GM06990 (cell line): ENCODE measurements around the gene APBB1.

ENCODE experiments used
- DNase-seq: peaks from one replicate; pipeline ENCODE4 v3.0.0-alpha.2; 2011; ENCODE audit not compliant: insufficient read length; ENCODE audit errors: extremely low read depth
- H3K27me3 ChIP-seq: replicated peaks from 2 replicates; pipeline ENCODE4 v1.6.0; 2011; ENCODE audit warnings: low read length; ENCODE audit not compliant: control insufficient read depth, insufficient read depth
- H3K36me3 ChIP-seq: 2 replicates; pipeline ENCODE4 v1.5.1; 2011; ENCODE audit warnings: low read length; ENCODE audit not compliant: control insufficient read depth, insufficient read depth
- H3K4me3 ChIP-seq: replicated peaks from 2 replicates; pipeline ENCODE4 v1.5.1; 2011; ENCODE audit warnings: low read depth, mild to moderate bottlenecking, control low read depth, low read length
- CTCF ChIP-seq: IDR thresholded peaks from 2 replicates; pipeline ENCODE4 v1.5.1; 2011; ENCODE audit warnings: low read length, control low read depth, mild to moderate bottlenecking, inconsistent platforms; ENCODE audit not compliant: insufficient read depth, poor library complexity, severe bottlenecking

APBB1 gene

GRCh38 chr11:6410695-6411430, 8.0 kb downstream of the APBB1 start:
- no peak for TF ChIP-seq CTCF
- no peaks in the 10 kb centered on the region; the same call in 1 of the 2 replicates for H3K27me3 ChIP-seq
- no peak for DNase-seq
- no peaks in the 10 kb centered on the region for H3K36me3 ChIP-seq
- no peak overlapping the region for H3K4me3 ChIP-seq

- Histone ChIP-seq H3K27me3 (no peaks in the 10 kb centered on the region), H3K4me3 (no peak overlapping the region), H3K36me3 (no peaks in the 10 kb centered on the region)
- no peak for TF ChIP-seq CTCF
- no peak for DNase-seq
These were observed 12.5 kb downstream of the APBB1 start for GRCh38 chr11:6406370-6406769.

GRCh38 chr11:6405846-6406245, 13.0 kb downstream of the APBB1 start:
- no peak overlapping the region for H3K4me3 ChIP-seq
- no peaks in the 10 kb centered on the region for H3K36me3 ChIP-seq
- no peak for DNase-seq
- no peaks in the 10 kb centered on the region for H3K27me3 ChIP-seq
- TF ChIP-seq CTCF, result no peak

GRCh38 chr11:6405052-6405667, 13.7 kb downstream of the APBB1 start:
- TF ChIP-seq CTCF, result no peak
- no peak for DNase-seq

GRCh38 chr11:6404342-6405051, 14.4 kb downstream of the APBB1 start:
- TF ChIP-seq CTCF, result no peak
- Histone ChIP-seq H3K36me3 (no peaks in the 10 kb centered on the region), H3K4me3 (no peak overlapping the region), H3K27me3 (no peaks in the 10 kb centered on the region)
- DNase-seq, result no peak

More at GRCh38 chr11:6405052-6405667, 13.7 kb downstream of the APBB1 start:
- no peaks in the 10 kb centered on the region for H3K27me3 ChIP-seq
- no peaks in the 10 kb centered on the region for H3K36me3 ChIP-seq
- H3K4me3 ChIP-seq, result no peak overlapping the region
